Testis (tissue), 2 donors: ENCODE measurements around the gene BCAS3.
"Not testable (repeated sequence)": the region's sequence is repeated elsewhere in the genome, so short reads cannot be mapped to it uniquely, and the experiment has no call there.

Source experiments
- CTCF ChIP-seq, 3 experiments: fragments of 450-650 bp in 2 of 3; fragments of 200-600 bp in 1 of 3; sonication (generic) in 1 of 3; IDR thresholded peaks; one replicate each; pipeline ENCODE4 v1.5.1; 2016 to 2019; ENCODE audit warnings: antibody characterized with exemption in 3 of 3, mild to moderate bottlenecking in 2 of 3, moderate library complexity in 1 of 3
- POLR2A ChIP-seq: fragments of 450-650 bp; IDR thresholded peaks from one replicate; pipeline ENCODE4 v1.6.1; 2017; ENCODE audit warnings: antibody characterized with exemption, mild to moderate bottlenecking, moderate library complexity

GRCh38 chr17:60674637-60675036 is 3.0 kb upstream of the BCAS3 start:
- not testable (repeated sequence) for TF ChIP-seq POLR2A; CTCF (IDR thresholded peaks at IDR 0.05)
